Kidney epithelial cell (primary cell): ENCODE data around the gene PDIA5. TPM values are rescaled to one million over a fixed set of nuclear protein-coding genes. Genes with fewer than 3 reads are reported as not detected.

ENCODE experiments used
- DNase-seq: peaks from one replicate; pipeline ENCODE4 v3.0.0-alpha.2; 2010; ENCODE audit warnings: low read depth
- H3K27me3 ChIP-seq: 2 replicates; pipeline ENCODE4 v1.6.0; 2011; ENCODE audit warnings: low read length; ENCODE audit not compliant: control insufficient read depth, insufficient read depth
- H3K36me3 ChIP-seq: 2 replicates; pipeline ENCODE4 v1.5.1; 2011; ENCODE audit warnings: low read length; ENCODE audit not compliant: control insufficient read depth, insufficient read depth
- H3K4me3 ChIP-seq: 2 replicates; pipeline ENCODE4 v1.5.1; 2011; ENCODE audit warnings: low read depth, mild to moderate bottlenecking, control low read depth, low read length
- CTCF ChIP-seq: IDR thresholded peaks from 2 replicates; pipeline ENCODE4 v1.5.1; 2011; ENCODE audit warnings: mild to moderate bottlenecking, moderate library complexity, low read length, control low read depth, inconsistent platforms; ENCODE audit not compliant: insufficient read depth, poor library complexity, severe bottlenecking
- total RNA-seq: library from RNA; depleted of rRNA; stranded (reverse); fragments of >200 nt; gene quantifications from 2 replicates; pipeline ENCODE4 v1.2.3, GENCODE V29; 2015

Gene PDIA5
- total RNA-seq, 1 donor from 2014 or later = 18.8 TPM

- no peak for DNase-seq
- TF ChIP-seq CTCF = no peak
- Histone ChIP-seq H3K27me3 (peaks cover 2% of the 10 kb centered on the region), H3K36me3 (no peaks in the 10 kb centered on the region), H3K4me3 (no peak overlapping the region)
Measured at GRCh38 chr3:123054109-123054778, 12.6 kb upstream of the PDIA5 start.

- Histone ChIP-seq H3K27me3 (peaks cover 2% of the 10 kb centered on the region), H3K36me3 (no peaks in the 10 kb centered on the region), H3K4me3 (no peak overlapping the region)
- TF ChIP-seq CTCF = no peak
- DNase-seq = no peak
Measured at GRCh38 chr3:123054931-123055330, 11.9 kb upstream of the PDIA5 start.

GRCh38 chr3:123055352-123055751 lies 11.5 kb upstream of the PDIA5 start:
- no peak overlapping the region for H3K4me3 ChIP-seq
- no peak for DNase-seq
- no peak for TF ChIP-seq CTCF
- H3K27me3 ChIP-seq = peaks cover 2% of the 10 kb centered on the region
- H3K36me3 ChIP-seq = no peaks in the 10 kb centered on the region

- no peaks in the 10 kb centered on the region for H3K27me3 ChIP-seq
- no peak for TF ChIP-seq CTCF
- H3K36me3 ChIP-seq = no peaks in the 10 kb centered on the region
- DNase-seq = no peak
- H3K4me3 ChIP-seq = no peak overlapping the region
Measured at GRCh38 chr3:123058505-123058904, 8.3 kb upstream of the PDIA5 start.

GRCh38 chr3:123060054-123060453 lies 6.8 kb upstream of the PDIA5 start:
- Histone ChIP-seq H3K27me3 (no peaks in the 10 kb centered on the region), H3K4me3 (no peak overlapping the region), H3K36me3 (no peaks in the 10 kb centered on the region)
- no peak for DNase-seq
- no peak for TF ChIP-seq CTCF

GRCh38 chr3:123061856-123062255 lies 5.0 kb upstream of the PDIA5 start:
- no peak overlapping the region for H3K4me3 ChIP-seq
- H3K36me3 ChIP-seq = no peaks in the 10 kb centered on the region
- H3K27me3 ChIP-seq = no peaks in the 10 kb centered on the region
- no peak for DNase-seq
- no peak for TF ChIP-seq CTCF
